Upper lobe of right lung (tissue), 1 donor: ENCODE measurements around the gene ATP6AP2. TPM values are rescaled to one million over a fixed set of nuclear protein-coding genes. Genes with fewer than 3 reads are reported as not detected.

Experiments used
- ATAC-seq: fragments of 200-7000 bp; cut with Tn5 transposase; one replicate; pipeline ENCODE4 v1.9.1; 2020; ENCODE audit warnings: mild to moderate bottlenecking, moderate library complexity
- DNase-seq: peaks from one replicate; pipeline ENCODE4 v3.0.0-alpha.2; 2020
- H3K27ac ChIP-seq: fragments of 200-600 bp; one replicate; pipeline ENCODE4 v1.8.0; 2022
- H3K27me3 ChIP-seq: fragments of 200-600 bp; one replicate; pipeline ENCODE4 v1.8.0; 2022; ENCODE audit warnings: mild to moderate bottlenecking
- H3K36me3 ChIP-seq: fragments of 200-600 bp; one replicate; pipeline ENCODE4 v1.8.0; 2022
- H3K4me1 ChIP-seq: fragments of 200-600 bp; one replicate; pipeline ENCODE4 v1.8.0; 2022
- H3K4me3 ChIP-seq: fragments of 200-600 bp; one replicate; pipeline ENCODE4 v1.8.0; 2022; ENCODE audit warnings: mild to moderate bottlenecking
- H3K9me3 ChIP-seq: fragments of 200-600 bp; one replicate; pipeline ENCODE4 v1.8.0; 2022
- intact Hi-C: fragments of 100-400 bp; cut with DNase I; formaldehyde crosslinking; loops from one replicate; pipeline ENCODE4 v1.11.0; 2022
- total RNA-seq: library from RNA; stranded (reverse); fragmentation: NEBNext Ultra II Directional; extraction: Animal tissue kit (Norgen Biotek cat#: 25700); gene quantifications from one replicate; pipeline ENCODE4 v1.2.1, GENCODE V29; 2021
- TF ChIP-seq, protein P1 (sequence below): fragments of 200-600 bp; IDR thresholded peaks from one replicate; pipeline ENCODE4 v1.8.0; 2022; ENCODE audit warnings: antibody characterized with exemption
- donor health status: DM: no; HTN: yes; CAD: no; lungs with severe emphysema.

The ATP6AP2 gene
- total RNA-seq, 1 donor from 2014 or later: 130 TPM

- Histone ChIP-seq H3K36me3 (no peaks in the 10 kb centered on the region), H3K27ac (no peak overlapping the region), H3K27me3 (no peaks in the 10 kb centered on the region), H3K4me3 (no peak overlapping the region), H3K9me3 (no peaks in the 10 kb centered on the region), H3K4me1 (no peaks in the 10 kb centered on the region)
- intact Hi-C loops: no loop called here
- DNase-seq (no peak), ATAC-seq (no peak)
- TF ChIP-seq, protein P1, sequence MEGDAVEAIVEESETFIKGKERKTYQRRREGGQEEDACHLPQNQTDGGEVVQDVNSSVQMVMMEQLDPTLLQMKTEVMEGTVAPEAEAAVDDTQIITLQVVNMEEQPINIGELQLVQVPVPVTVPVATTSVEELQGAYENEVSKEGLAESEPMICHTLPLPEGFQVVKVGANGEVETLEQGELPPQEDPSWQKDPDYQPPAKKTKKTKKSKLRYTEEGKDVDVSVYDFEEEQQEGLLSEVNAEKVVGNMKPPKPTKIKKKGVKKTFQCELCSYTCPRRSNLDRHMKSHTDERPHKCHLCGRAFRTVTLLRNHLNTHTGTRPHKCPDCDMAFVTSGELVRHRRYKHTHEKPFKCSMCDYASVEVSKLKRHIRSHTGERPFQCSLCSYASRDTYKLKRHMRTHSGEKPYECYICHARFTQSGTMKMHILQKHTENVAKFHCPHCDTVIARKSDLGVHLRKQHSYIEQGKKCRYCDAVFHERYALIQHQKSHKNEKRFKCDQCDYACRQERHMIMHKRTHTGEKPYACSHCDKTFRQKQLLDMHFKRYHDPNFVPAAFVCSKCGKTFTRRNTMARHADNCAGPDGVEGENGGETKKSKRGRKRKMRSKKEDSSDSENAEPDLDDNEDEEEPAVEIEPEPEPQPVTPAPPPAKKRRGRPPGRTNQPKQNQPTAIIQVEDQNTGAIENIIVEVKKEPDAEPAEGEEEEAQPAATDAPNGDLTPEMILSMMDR: no peak
Observed at GRCh38 chrX:40607381-40607780, 26.6 kb downstream of the ATP6AP2 start.

- H3K27me3 ChIP-seq: no peaks in the 10 kb centered on the region
- no peak for ATAC-seq
Observed at GRCh38 chrX:40612511-40612910, 31.7 kb downstream of the ATP6AP2 start.

GRCh38 chrX:40615976-40616375 lies 35.2 kb downstream of the ATP6AP2 start:
- Histone ChIP-seq H3K9me3 (no peaks in the 10 kb centered on the region), H3K27ac (no peak overlapping the region), H3K36me3 (no peaks in the 10 kb centered on the region), H3K27me3 (no peaks in the 10 kb centered on the region), H3K4me1 (no peaks in the 10 kb centered on the region), H3K4me3 (no peak overlapping the region)
- intact Hi-C loops: no loop called here
- ATAC-seq: no peak
- TF ChIP-seq, protein P1: no peak
- DNase-seq: no peak

More at GRCh38 chrX:40612511-40612910, 31.7 kb downstream of the ATP6AP2 start:
- Histone ChIP-seq H3K36me3 (no peaks in the 10 kb centered on the region), H3K27ac (no peak overlapping the region), H3K4me3 (no peak overlapping the region), H3K4me1 (no peaks in the 10 kb centered on the region), H3K9me3 (no peaks in the 10 kb centered on the region)
- TF ChIP-seq, protein P1: no peak
- intact Hi-C loops: no loop called here
- DNase-seq: no peak

DNA sequence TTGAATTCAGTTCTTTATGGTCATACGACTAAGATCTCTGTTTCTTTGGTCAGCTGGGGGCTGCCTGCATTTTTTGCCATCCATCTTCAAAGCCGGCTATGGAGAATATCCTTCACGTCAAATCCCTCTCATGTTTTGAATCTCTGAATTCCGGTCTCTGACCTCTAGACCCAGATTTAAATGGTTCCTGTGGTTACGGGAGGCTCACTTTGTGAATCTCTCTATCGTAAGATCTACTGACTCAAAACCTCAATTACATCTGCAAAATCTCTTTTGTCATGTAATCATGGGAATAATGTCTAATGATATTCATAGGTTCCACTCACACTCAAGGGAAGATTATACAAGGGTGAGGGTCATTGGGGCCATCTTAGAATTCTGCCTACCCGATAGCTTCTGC lies 36.8 kb downstream of the ATP6AP2 start:
- no peaks in the 10 kb centered on the region for H3K27me3 ChIP-seq
- DNase-seq (no peak), ATAC-seq (no peak)
- H3K36me3 ChIP-seq: no peaks in the 10 kb centered on the region
- TF ChIP-seq, protein P1: no peak
- H3K4me3 ChIP-seq: no peak overlapping the region
- no peaks in the 10 kb centered on the region for H3K4me1 ChIP-seq
- H3K27ac ChIP-seq: no peak overlapping the region
- no peaks in the 10 kb centered on the region for H3K9me3 ChIP-seq
- intact Hi-C loops: no loop called here

GRCh38 chrX:40622479-40623138 lies 41.8 kb downstream of the ATP6AP2 start:
- TF ChIP-seq, protein P1: no peak
- ATAC-seq (no peak), DNase-seq (no peak)
- Histone ChIP-seq H3K36me3 (peaks cover 4% of the 10 kb centered on the region), H3K27ac (no peak overlapping the region), H3K4me1 (no peaks in the 10 kb centered on the region), H3K4me3 (no peak overlapping the region), H3K9me3 (no peaks in the 10 kb centered on the region), H3K27me3 (no peaks in the 10 kb centered on the region)
- intact Hi-C loops: no loop called here

GRCh38 chrX:40623139-40623536 lies 42.4 kb downstream of the ATP6AP2 start, which contains the start of gene MPC1L:
Gene MPC1L, plus strand, starts transcription at chrX:40623428. Its CDS starts 138 bp downstream, at chrX:40623566.
- Histone ChIP-seq H3K36me3 (peaks cover 5% of the 10 kb centered on the region), H3K27me3 (no peaks in the 10 kb centered on the region), H3K4me3 (no peak within 1 kb of the TSS), H3K4me1 (no peaks in the 10 kb centered on the region), H3K9me3 (no peaks in the 10 kb centered on the region), H3K27ac (no peak within 1 kb of the TSS)
- TF ChIP-seq, protein P1: no peak
- intact Hi-C loops: no loop called here
- no peak for ATAC-seq
- no peak for DNase-seq
